ENCODE data around the gene SPO11. TPM values are rescaled to one million over a fixed set of nuclear protein-coding genes. Genes with fewer than 3 reads are reported as not detected.

The SPO11 gene
- polyA plus RNA-seq, 2 of the 4 experiments (the other 2 are of a cell fraction): not detected

- no peak overlapping the region for H3K4me3 ChIP-seq
- 83% methylated on average over 4 of the region's 4 CpGs for WGBS (ENCODE audit: missing lambda C conversion rate)
- DNase-seq (ENCODE audit: low read depth in 1 of 2, low spot score in 1 of 2) (no peak), ATAC-seq (no peak), FAIRE-seq (no peak)
- ChIA-PET POLR2A (no interaction called here), CTCF (interaction anchor here (1.2 kb wide), 1 partner anchor 109 kb away, joined by 5 read pairs; no protein-coding TSS in a partner anchor)
- TF ChIP-seq MAFK (IDR thresholded peaks at IDR 0.05; ENCODE audit: partially characterized antibody): no peak
- TF ChIP-seq HES2 (IDR thresholded peaks at IDR 0.05): no peak
- TF ChIP-seq NFE2L2 (conservative IDR thresholded peaks at IDR 0.05; ENCODE audit: low read length): no peak
- no peaks in the 10 kb centered on the region for H3K4me1 ChIP-seq
- no peak overlapping the region for H3K4me2 ChIP-seq
- no peak overlapping the region for H3K27ac ChIP-seq
- no peaks in the 10 kb centered on the region for H3K9me3 ChIP-seq
Observed at GRCh38 chr20:57386762-57387161, 57.2 kb downstream of the SPO11 start.

GRCh38 chr20:57387463-57387862 is 57.9 kb downstream of the SPO11 start:
- no peak for DNase-seq (ENCODE audit: low read depth in 1 of 2, low spot score in 1 of 2)
- WGBS (ENCODE audit: missing lambda C conversion rate): 93% methylated on average over 8 of the region's 8 CpGs
- FAIRE-seq: no peak
- Histone ChIP-seq H3K4me3 (no peak overlapping the region), H3K4me1 (peaks cover 5% of the 10 kb centered on the region), H3K9me3 (no peaks in the 10 kb centered on the region), H3K4me2 (no peak overlapping the region), H3K27ac (no peak overlapping the region)
- no peak for TF ChIP-seq MAX (IDR thresholded peaks at IDR 0.05)
- TF ChIP-seq CHD4 (IDR thresholded peaks at IDR 0.05; ENCODE audit: borderline replicate concordance): no peak
- no peak for TF ChIP-seq POLR2AphosphoS2 (conservative IDR thresholded peaks at IDR 0.05; ENCODE audit: low read length)
- TF ChIP-seq HDAC2 (IDR thresholded peaks at IDR 0.05): no peak
- no peak for TF ChIP-seq NR3C1 (IDR thresholded peaks at IDR 0.05)
- TF ChIP-seq EHF (CRISPR knock-in tag; IDR thresholded peaks at IDR 0.05): no peak
- no peak for TF ChIP-seq POLR2A (IDR thresholded peaks at IDR 0.05; ENCODE audit: low read length)
- TF ChIP-seq CHD2 (IDR thresholded peaks at IDR 0.05; ENCODE audit: low read length, partially characterized antibody): no peak
- TF ChIP-seq CTCF (IDR thresholded peaks at IDR 0.05): no peak
- TF ChIP-seq FOXS1 (CRISPR knock-in tag; IDR thresholded peaks at IDR 0.05): no peak
- TF ChIP-seq PBX3 (IDR thresholded peaks at IDR 0.05): no peak
- no peak for TF ChIP-seq HOXB13 (CRISPR knock-in tag; IDR thresholded peaks at IDR 0.05; ENCODE audit: low read depth)
- TF ChIP-seq RNF2 (IDR thresholded peaks at IDR 0.05; ENCODE audit: borderline replicate concordance, low read depth): no peak
- TF ChIP-seq REST (IDR thresholded peaks at IDR 0.05): no peak
- TF ChIP-seq HOXA7 (CRISPR knock-in tag; IDR thresholded peaks at IDR 0.05): no peak
- ATAC-seq: no peak
- ChIA-PET CTCF (interaction anchor here (0.9 to 1.5 kb wide), 3 partner anchors 105 to 121 kb away, joined by 4 to 5 read pairs (median 5); no protein-coding TSS in a partner anchor), POLR2A (no interaction called here)
